HepG2 (cell line): Measurements from ENCODE around the gene PIRT.

Experiments used
- FOXA1 ChIP-seq, 2 experiments: fragments of 450-650 bp in 1 of 2; sonication (generic) in 1 of 2; formaldehyde crosslinking in 1 of 2; IDR thresholded peaks; 2 replicates each; pipeline versions ENCODE4 v1.4.0 to v1.6.1; 2016 to 2020; ENCODE audit warnings: missing genetic modification reagents in 1 of 2
- JUND ChIP-seq: sonication (generic); formaldehyde crosslinking; IDR thresholded peaks from 2 replicates; pipeline ENCODE4 v1.8.0; 2022; ENCODE audit warnings: mild to moderate bottlenecking, missing genetic modification reagents
- KDM3A ChIP-seq: IDR thresholded peaks from 2 replicates; pipeline ENCODE4 v1.6.1; 2018; ENCODE audit warnings: low read depth, missing compliant biosample characterization
- NFATC3 ChIP-seq: sonication (generic); formaldehyde crosslinking; IDR thresholded peaks from 2 replicates; pipeline ENCODE4 v1.5.1; 2020; ENCODE audit warnings: mild to moderate bottlenecking, missing genetic modification reagents
- NFE2L2 ChIP-seq: fragments of 150-350 bp; IDR thresholded peaks from 2 replicates; pipeline ENCODE4 v1.6.1; 2014; ENCODE audit warnings: low read length
- ZFX ChIP-seq: sonication (generic); formaldehyde crosslinking; IDR thresholded peaks from 2 replicates; pipeline ENCODE4 v1.4.0; 2020; ENCODE audit warnings: mild to moderate bottlenecking, low read depth, missing genetic modification reagents, moderate library complexity
- ZNF274 ChIP-seq: sonication (generic); formaldehyde crosslinking; IDR thresholded peaks from 2 replicates; pipeline ENCODE4 v1.5.1; 2020; ENCODE audit warnings: mild to moderate bottlenecking, missing genetic modification reagents
- ZNF563 ChIP-seq: sonication (generic); formaldehyde crosslinking; IDR thresholded peaks from 2 replicates; pipeline ENCODE4 v1.8.0; 2022; ENCODE audit warnings: mild to moderate bottlenecking, moderate library complexity, missing genetic modification reagents
- TF ChIP-seq, protein P1 (sequence below): IDR thresholded peaks from 2 replicates; pipeline ENCODE4 v1.6.1; 2016; ENCODE audit warnings: missing compliant biosample characterization, missing genetic modification reagents, borderline replicate concordance
- TF ChIP-seq, protein P2 (sequence below): sonication (generic); formaldehyde crosslinking; IDR thresholded peaks from 2 replicates; pipeline ENCODE4 v1.9.0; 2021; ENCODE audit warnings: missing genetic modification reagents, borderline replicate concordance
- TF ChIP-seq, protein P3 (sequence below), 2 experiments: IDR thresholded peaks; 2 replicates each; pipeline ENCODE4 v1.6.1; 2011 to 2012; ENCODE audit warnings: low read length in 2 of 2, borderline replicate concordance in 1 of 2, low read depth in 1 of 2, mild to moderate bottlenecking in 1 of 2, moderate library complexity in 1 of 2

DNA sequence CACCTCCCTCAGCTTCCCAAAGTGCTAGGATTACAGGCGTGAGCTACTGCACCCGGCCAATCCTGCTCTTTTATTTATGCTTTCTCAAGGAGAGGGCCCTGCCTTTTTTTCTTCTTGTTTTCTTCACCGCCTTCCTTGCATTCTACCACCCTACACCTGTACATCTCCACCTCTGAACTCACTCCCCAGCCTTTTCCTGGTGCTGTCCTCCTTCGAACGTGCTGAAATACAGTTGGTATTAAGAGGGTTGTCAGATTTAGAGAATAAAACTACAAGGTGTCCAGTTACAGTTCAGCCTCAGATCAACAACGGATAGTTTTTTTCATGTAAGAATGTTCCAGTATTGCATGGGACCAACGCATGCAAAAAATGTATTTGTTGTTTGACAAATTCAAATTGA is 1.7 kb downstream of the PIRT start:
- TF ChIP-seq, protein P1, sequence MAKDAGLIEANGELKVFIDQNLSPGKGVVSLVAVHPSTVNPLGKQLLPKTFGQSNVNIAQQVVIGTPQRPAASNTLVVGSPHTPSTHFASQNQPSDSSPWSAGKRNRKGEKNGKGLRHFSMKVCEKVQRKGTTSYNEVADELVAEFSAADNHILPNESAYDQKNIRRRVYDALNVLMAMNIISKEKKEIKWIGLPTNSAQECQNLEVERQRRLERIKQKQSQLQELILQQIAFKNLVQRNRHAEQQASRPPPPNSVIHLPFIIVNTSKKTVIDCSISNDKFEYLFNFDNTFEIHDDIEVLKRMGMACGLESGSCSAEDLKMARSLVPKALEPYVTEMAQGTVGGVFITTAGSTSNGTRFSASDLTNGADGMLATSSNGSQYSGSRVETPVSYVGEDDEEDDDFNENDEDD, result no peak
- no peak for TF ChIP-seq NFATC3
- no peak for TF ChIP-seq NFE2L2
- no peak for TF ChIP-seq KDM3A (CRISPR knock-in tag)
- no peak for TF ChIP-seq ZNF563 (CRISPR knock-in tag)
- TF ChIP-seq, protein P2, sequence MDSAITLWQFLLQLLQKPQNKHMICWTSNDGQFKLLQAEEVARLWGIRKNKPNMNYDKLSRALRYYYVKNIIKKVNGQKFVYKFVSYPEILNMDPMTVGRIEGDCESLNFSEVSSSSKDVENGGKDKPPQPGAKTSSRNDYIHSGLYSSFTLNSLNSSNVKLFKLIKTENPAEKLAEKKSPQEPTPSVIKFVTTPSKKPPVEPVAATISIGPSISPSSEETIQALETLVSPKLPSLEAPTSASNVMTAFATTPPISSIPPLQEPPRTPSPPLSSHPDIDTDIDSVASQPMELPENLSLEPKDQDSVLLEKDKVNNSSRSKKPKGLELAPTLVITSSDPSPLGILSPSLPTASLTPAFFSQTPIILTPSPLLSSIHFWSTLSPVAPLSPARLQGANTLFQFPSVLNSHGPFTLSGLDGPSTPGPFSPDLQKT, result no peak
- TF ChIP-seq, protein P3, sequence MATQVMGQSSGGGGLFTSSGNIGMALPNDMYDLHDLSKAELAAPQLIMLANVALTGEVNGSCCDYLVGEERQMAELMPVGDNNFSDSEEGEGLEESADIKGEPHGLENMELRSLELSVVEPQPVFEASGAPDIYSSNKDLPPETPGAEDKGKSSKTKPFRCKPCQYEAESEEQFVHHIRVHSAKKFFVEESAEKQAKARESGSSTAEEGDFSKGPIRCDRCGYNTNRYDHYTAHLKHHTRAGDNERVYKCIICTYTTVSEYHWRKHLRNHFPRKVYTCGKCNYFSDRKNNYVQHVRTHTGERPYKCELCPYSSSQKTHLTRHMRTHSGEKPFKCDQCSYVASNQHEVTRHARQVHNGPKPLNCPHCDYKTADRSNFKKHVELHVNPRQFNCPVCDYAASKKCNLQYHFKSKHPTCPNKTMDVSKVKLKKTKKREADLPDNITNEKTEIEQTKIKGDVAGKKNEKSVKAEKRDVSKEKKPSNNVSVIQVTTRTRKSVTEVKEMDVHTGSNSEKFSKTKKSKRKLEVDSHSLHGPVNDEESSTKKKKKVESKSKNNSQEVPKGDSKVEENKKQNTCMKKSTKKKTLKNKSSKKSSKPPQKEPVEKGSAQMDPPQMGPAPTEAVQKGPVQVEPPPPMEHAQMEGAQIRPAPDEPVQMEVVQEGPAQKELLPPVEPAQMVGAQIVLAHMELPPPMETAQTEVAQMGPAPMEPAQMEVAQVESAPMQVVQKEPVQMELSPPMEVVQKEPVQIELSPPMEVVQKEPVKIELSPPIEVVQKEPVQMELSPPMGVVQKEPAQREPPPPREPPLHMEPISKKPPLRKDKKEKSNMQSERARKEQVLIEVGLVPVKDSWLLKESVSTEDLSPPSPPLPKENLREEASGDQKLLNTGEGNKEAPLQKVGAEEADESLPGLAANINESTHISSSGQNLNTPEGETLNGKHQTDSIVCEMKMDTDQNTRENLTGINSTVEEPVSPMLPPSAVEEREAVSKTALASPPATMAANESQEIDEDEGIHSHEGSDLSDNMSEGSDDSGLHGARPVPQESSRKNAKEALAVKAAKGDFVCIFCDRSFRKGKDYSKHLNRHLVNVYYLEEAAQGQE (IDR thresholded peaks at IDR 0.05; ENCODE audit: borderline replicate concordance in 1 of 2, low read depth in 1 of 2, low read length in 2 of 2), result no peak
- TF ChIP-seq JUND (CRISPR knock-in tag), result no peak
- no peak for TF ChIP-seq FOXA1 (IDR thresholded peaks at IDR 0.05)
- TF ChIP-seq FOXA1 (CRISPR knock-in tag; IDR thresholded peaks at IDR 0.05), result no peak
- no peak for TF ChIP-seq ZFX
- no peak for TF ChIP-seq ZNF274 (CRISPR knock-in tag)
